ENCODE results near the gene CHD2. TPM values are rescaled to one million over a fixed set of nuclear protein-coding genes. Genes with fewer than 3 reads are reported as not detected.
A peak's percentile ranks its signal among the peaks of the same experiment; 100 is the strongest.

CHD2 gene
- total RNA-seq, 1 experiment from 2014 or later: 63.3 TPM

DNA sequence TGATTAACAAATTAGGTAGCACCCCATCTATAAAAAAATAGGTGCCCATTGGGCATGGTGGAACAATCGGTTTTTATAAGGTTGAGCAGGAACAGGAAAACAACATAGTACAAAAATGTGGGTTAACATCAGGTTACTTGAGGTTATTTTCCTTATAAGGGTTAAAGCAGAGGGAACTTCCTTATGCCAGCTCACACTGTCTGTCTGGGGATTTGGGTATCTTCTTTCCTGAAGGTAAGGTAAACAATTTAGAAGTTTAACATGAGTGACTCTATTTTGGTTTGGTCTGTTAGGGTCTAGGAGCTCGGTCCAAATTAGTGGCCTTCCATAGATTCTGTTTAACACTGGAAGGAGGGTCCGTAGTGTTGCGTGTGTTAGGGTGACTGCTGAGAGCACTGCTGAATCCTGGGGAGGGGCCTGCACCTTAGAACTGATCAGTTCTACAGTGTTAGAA lies 14.7 kb downstream of the CHD2 start:
- H2AFZ ChIP-seq (ENCODE audit: low read length): no peak overlapping the region
- H3K27me3 Mint-ChIP-seq (ENCODE audit: low read depth): no peaks in the 10 kb centered on the region
- H3K4ac ChIP-seq (ENCODE audit: low read depth, low read length): no peak overlapping the region
- H4K5ac ChIP-seq (ENCODE audit: insufficient read length, low read depth, low read length): no peak overlapping the region
- no peaks in the 10 kb centered on the region for H3K9me3 ChIP-seq (ENCODE audit: control insufficient read depth, low read depth, low read length)
- no peak overlapping the region for H3K23ac ChIP-seq (ENCODE audit: insufficient read length, low read depth, low read length)
- no peak overlapping the region for H2BK12ac ChIP-seq (ENCODE audit: insufficient read length, low read depth, low read length)
- H2AK5ac ChIP-seq (ENCODE audit: insufficient read length, low read length): no peak overlapping the region
- peaks cover 5% of the 10 kb centered on the region; the same call in 1 of the 2 replicates for H3K4me1 ChIP-seq (ENCODE audit: insufficient read depth, low read length)
- H3K27ac Mint-ChIP-seq: peak overlapping the region in 2 of 3 experiments; percentile 1 to 98; a peak in 4 of 7 replicates
- H4K91ac ChIP-seq (ENCODE audit: insufficient read length, low read depth, low read length): no peak overlapping the region
- no peak overlapping the region for H3K9ac ChIP-seq (ENCODE audit: extremely low read depth, insufficient read length, low read length)
- no peak overlapping the region for H3K27ac ChIP-seq (ENCODE audit: insufficient read length, low read depth, low read length)
- H3T11ph ChIP-seq (ENCODE audit: low read length): no peak overlapping the region
- no peak overlapping the region for H2BK5ac ChIP-seq (ENCODE audit: insufficient read length, low read length)
- H3K27me3 ChIP-seq (ENCODE audit: insufficient read depth, low read length): no peaks in the 10 kb centered on the region
- no peak for DNase-seq
- no peak overlapping the region for H3K18ac ChIP-seq (ENCODE audit: insufficient read length, low read depth, low read length)
- WGBS (ENCODE audit: extremely low coverage, insufficient read length, low lambda C conversion rate): no CpG with 5 or more reads among the region's 4 CpGs
- no peak overlapping the region for H2BK20ac ChIP-seq (ENCODE audit: low read depth, low read length, poor library complexity, severe bottlenecking)
- no peak overlapping the region for H2BK120ac ChIP-seq (ENCODE audit: low read depth, low read length, poor library complexity, severe bottlenecking)
- no peak overlapping the region for H3K4me2 ChIP-seq (ENCODE audit: insufficient read depth, insufficient read length, low read length)
- no peak overlapping the region for H3K56ac ChIP-seq (ENCODE audit: insufficient read length, low read depth, low read length)
- H4K20me1 ChIP-seq (ENCODE audit: control insufficient read depth, insufficient read depth, insufficient read length): no peaks in the 10 kb centered on the region
- no peak overlapping the region for H3K14ac ChIP-seq (ENCODE audit: insufficient read depth, low read length)
- TF ChIP-seq, protein P1, sequence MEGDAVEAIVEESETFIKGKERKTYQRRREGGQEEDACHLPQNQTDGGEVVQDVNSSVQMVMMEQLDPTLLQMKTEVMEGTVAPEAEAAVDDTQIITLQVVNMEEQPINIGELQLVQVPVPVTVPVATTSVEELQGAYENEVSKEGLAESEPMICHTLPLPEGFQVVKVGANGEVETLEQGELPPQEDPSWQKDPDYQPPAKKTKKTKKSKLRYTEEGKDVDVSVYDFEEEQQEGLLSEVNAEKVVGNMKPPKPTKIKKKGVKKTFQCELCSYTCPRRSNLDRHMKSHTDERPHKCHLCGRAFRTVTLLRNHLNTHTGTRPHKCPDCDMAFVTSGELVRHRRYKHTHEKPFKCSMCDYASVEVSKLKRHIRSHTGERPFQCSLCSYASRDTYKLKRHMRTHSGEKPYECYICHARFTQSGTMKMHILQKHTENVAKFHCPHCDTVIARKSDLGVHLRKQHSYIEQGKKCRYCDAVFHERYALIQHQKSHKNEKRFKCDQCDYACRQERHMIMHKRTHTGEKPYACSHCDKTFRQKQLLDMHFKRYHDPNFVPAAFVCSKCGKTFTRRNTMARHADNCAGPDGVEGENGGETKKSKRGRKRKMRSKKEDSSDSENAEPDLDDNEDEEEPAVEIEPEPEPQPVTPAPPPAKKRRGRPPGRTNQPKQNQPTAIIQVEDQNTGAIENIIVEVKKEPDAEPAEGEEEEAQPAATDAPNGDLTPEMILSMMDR (conservative IDR thresholded peaks at IDR 0.05): no peak
- peak overlapping the region in 1 of 2 experiments; percentile 62; a peak in 2 of 5 replicates for H3K4me3 Mint-ChIP-seq
- no peaks in the 10 kb centered on the region for H3K23me2 ChIP-seq (ENCODE audit: insufficient read length, low read depth, low read length, poor library complexity, severe bottlenecking)
- H2BK15ac ChIP-seq (ENCODE audit: low read depth, low read length): no peak overlapping the region
- peaks cover 65 to 68% of the 10 kb centered on the region in 2 experiments for H3K4me1 Mint-ChIP-seq
- no peak overlapping the region for H4K8ac ChIP-seq (replicated peaks; ENCODE audit: insufficient read length, low read depth, low read length)
- H3K36me3 Mint-ChIP-seq (ENCODE audit: insufficient read depth in 1 of 3, low read depth in 3 of 3): peaks cover 13 to 28% (median 22%) of the 10 kb centered on the region in 3 experiments
- H3K79me2 ChIP-seq (ENCODE audit: insufficient read depth, low read length): peaks cover 31% of the 10 kb centered on the region
- H3K9me3 Mint-ChIP-seq: no peaks in the 10 kb centered on the region
- peaks cover 3% of the 10 kb centered on the region for H3K79me1 ChIP-seq (ENCODE audit: insufficient read depth, low read depth, low read length, poor library complexity, severe bottlenecking)

Data from H9 (cell line).